NB4 (cell line): ENCODE data around the gene LST1.
A peak's percentile ranks its signal among the peaks of the same experiment; 100 is the strongest.

Source experiments
- DNase-seq: peaks from one replicate; pipeline ENCODE4 v3.0.0; 2010; ENCODE audit warnings: low read depth
- H3K4me3 ChIP-seq: one replicate; pipeline ENCODE4 v1.5.1; 2011; ENCODE audit warnings: mild to moderate bottlenecking, low read depth, low read length, moderate library complexity
- MYC ChIP-seq: IDR thresholded peaks from 2 replicates; pipeline ENCODE4 v1.6.1; 2011; ENCODE audit warnings: low read depth, low read length
- POLR2A ChIP-seq: IDR thresholded peaks from 2 replicates; pipeline ENCODE4 v1.6.1; 2011; ENCODE audit warnings: mild to moderate bottlenecking; ENCODE audit not compliant: insufficient read length; ENCODE audit errors: extremely low read depth
- TF ChIP-seq, protein P1 (sequence below): IDR thresholded peaks from 2 replicates; pipeline ENCODE4 v1.6.1; 2011; ENCODE audit warnings: low read depth, low read length
- TF ChIP-seq, protein P2 (sequence below): IDR thresholded peaks from one replicate; pipeline ENCODE4 v1.5.1; 2012; ENCODE audit warnings: low read depth, low read length

Gene LST1

DNA sequence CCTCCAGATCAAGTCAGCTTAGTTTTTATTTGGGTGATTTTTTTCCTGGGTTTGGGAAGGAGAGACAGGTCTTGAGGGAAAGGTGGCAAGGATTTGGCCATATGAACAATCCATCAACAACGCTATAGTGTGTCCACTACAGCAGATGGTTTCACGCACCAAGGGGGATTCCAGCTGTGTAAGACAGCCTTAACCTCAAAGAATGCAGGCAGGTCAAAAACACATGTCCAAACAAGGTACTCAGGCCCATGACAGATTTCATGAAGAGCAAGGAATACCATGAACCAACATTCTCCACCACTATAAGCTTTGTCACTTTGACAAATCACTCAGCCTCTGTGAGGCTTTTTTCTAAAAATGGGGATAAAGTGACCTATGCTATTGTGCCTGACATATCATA is 30.9 kb downstream of the LST1 start:
- peak overlapping the region; percentile 87 for H3K4me3 ChIP-seq
- DNase-seq, result no peak
- TF ChIP-seq, protein P1, sequence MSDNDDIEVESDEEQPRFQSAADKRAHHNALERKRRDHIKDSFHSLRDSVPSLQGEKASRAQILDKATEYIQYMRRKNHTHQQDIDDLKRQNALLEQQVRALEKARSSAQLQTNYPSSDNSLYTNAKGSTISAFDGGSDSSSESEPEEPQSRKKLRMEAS, result no peak
- TF ChIP-seq POLR2A (no peak), MYC (no peak)
- TF ChIP-seq, protein P2, sequence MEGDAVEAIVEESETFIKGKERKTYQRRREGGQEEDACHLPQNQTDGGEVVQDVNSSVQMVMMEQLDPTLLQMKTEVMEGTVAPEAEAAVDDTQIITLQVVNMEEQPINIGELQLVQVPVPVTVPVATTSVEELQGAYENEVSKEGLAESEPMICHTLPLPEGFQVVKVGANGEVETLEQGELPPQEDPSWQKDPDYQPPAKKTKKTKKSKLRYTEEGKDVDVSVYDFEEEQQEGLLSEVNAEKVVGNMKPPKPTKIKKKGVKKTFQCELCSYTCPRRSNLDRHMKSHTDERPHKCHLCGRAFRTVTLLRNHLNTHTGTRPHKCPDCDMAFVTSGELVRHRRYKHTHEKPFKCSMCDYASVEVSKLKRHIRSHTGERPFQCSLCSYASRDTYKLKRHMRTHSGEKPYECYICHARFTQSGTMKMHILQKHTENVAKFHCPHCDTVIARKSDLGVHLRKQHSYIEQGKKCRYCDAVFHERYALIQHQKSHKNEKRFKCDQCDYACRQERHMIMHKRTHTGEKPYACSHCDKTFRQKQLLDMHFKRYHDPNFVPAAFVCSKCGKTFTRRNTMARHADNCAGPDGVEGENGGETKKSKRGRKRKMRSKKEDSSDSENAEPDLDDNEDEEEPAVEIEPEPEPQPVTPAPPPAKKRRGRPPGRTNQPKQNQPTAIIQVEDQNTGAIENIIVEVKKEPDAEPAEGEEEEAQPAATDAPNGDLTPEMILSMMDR, result no peak

DNA sequence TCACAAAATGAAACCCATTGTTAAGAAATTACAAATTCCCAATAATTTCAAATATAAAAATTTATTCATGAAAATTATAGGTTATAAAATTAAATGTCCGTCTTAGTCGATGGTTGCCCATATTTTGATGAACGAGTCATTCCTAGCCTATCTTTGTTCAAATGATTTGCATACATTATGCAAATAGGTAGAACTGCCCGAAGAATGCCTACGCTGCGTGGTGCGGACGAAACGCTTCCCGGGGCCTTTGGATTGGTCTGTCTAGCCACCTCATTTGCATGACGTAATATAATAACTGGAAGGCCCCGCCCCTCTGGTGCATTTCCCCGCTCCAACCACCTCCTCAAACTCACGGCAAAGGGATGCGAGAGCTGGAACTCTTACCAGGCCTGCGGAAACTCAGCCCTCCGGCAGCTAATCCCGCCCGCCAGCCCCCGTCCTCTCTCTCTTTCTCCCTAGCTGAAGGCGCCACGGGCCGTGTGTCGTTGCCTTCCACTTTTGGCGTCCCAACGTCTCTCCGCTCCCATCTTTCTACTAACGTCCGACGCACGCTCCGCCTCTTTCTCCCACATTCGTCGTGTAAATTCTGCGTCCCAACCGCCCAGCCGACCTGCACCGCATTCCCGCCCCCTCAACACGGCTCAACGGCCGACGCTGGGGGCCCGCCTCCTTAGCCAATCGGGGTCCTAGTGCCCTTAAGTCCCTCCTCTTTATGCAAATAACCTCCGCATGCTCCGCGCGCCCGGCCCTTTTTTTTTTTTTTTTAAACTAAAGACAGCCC is 33.9 kb downstream of the LST1 start:
- H3K4me3 ChIP-seq, result peak overlapping the region; percentile 75
- TF ChIP-seq MYC (no peak; the same call in 1 of the 2 replicates), POLR2A (peak; percentile 76)
- DNase-seq, result peak; percentile 100

DNA sequence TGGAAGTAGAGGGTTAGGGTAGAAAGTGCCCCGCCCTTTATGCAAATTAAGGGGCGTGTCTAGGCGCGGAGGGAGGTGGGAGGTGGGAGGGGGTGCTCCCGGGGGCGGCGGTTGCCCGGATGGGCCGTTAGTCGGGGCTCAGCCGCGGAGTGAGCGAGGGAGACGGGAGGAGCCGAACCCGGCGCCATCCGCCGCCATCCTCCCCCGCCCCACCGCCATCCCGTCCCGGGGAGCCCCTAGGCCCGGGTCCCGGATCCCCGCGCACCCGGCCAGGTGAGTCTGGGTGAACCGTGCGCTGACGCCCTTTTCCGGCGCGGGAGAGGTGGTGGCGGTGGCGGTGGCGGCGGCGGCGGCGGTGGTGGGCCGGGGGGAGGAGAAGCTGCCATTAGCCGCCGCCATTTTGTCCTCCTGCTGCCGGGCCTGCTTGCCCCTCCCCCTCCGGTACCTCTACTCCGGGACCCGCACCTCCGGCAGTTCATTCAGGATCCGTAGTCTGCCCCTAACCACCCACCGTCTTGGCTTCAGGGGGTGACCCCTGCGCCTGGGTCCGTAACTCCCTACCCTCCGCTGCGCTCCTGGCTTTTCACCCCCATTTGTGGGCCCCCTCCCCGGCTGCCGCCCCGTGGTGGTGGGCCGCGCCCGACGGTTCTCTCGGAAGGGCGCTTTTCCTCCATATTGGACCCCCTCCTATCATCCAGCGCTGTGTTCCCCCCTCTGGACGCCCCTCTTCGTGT is 34.7 kb downstream of the LST1 start, which contains the start of gene PRRC2A:
TSS of gene PRRC2A (plus strand) at position 130 of the 734 bp plus-strand sequence. CDS start 2,075 bp downstream, outside the sequence.
- DNase-seq, result peak; percentile 89
- TF ChIP-seq POLR2A (no peak), MYC (peak; percentile 26)
- TF ChIP-seq, protein P2, result no peak
- TF ChIP-seq, protein P1, result 0 out of 2 replicates have a peak, but pooled peaks have one; percentile 20

GRCh38 chr6:31621320-31621939 is 35.4 kb downstream of the LST1 start:
- TF ChIP-seq, protein P2, result no peak
- no peak for TF ChIP-seq POLR2A
- TF ChIP-seq, protein P1, result no peak
- TF ChIP-seq MYC, result no peak
- no peak for DNase-seq

More for the DNA sequence above, 34.7 kb downstream of the LST1 start, which contains the start of gene PRRC2A:
- H3K4me3 ChIP-seq, result peak within 1 kb of the TSS; percentile 77

DNA sequence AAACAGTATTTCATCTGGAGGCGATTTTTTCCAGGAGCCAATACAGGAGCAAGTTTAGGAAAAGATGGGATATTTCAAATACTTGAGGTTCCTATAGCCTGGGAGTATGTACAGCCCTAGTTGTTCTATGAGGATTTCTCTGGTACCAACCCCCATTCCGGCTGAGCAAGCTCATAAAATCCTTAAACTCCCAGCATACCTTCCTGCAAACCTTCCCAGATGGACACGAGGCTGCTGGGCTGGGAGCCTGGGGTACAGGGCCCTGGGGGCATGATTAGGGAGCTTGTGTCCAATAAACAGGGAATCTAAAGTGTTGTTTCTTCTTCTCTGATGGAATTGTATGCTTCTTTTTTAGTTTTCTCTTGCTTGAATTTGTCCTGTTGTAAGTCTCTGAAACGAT is 35.9 kb downstream of the LST1 start:
- TF ChIP-seq, protein P1, result no peak
- TF ChIP-seq POLR2A (no peak), MYC (no peak)
- TF ChIP-seq, protein P2, result no peak
- DNase-seq, result no peak
- H3K4me3 ChIP-seq, result peak overlapping the region; percentile 77

More at GRCh38 chr6:31621320-31621939, 35.4 kb downstream of the LST1 start:
- peak overlapping the region; percentile 77 for H3K4me3 ChIP-seq
